HepG2 (cell line): ENCODE data around the gene RNASE12. TPM values are rescaled to one million over a fixed set of nuclear protein-coding genes. Genes with fewer than 3 reads are reported as not detected.
A peak's percentile ranks its signal among the peaks of the same experiment; 100 is the strongest.

Experiments used
- ATF1 ChIP-seq: IDR thresholded peaks from 2 replicates; pipeline ENCODE4 v1.6.1; 2016; ENCODE audit warnings: mild to moderate bottlenecking, control low read depth
- CREB1 ChIP-seq, 2 experiments: fragments of 450-650 bp in 1 of 2; IDR thresholded peaks; 2 replicates each; pipeline ENCODE4 v1.6.1; 2016 to 2017; ENCODE audit warnings: control low read depth in 1 of 2, mild to moderate bottlenecking in 1 of 2, missing compliant biosample characterization in 1 of 2, missing genetic modification characterization in 1 of 2
- KLF9 ChIP-seq: IDR thresholded peaks from 2 replicates; pipeline ENCODE4 v1.6.1; 2016; ENCODE audit warnings: low read depth
- MAFK ChIP-seq, 2 experiments: IDR thresholded peaks in 1 of 2; conservative IDR thresholded peaks in 1 of 2; 2 replicates each; pipeline ENCODE4 v1.6.1; 2011; ENCODE audit warnings: improper control_type of control experiment in 2 of 2, low read length in 2 of 2
- NKX3-1 ChIP-seq: sonication (generic); formaldehyde crosslinking; IDR thresholded peaks from 2 replicates; pipeline ENCODE4 v1.5.0; 2020; ENCODE audit warnings: missing genetic modification reagents
- PHF8 ChIP-seq: sonication (generic); formaldehyde crosslinking; IDR thresholded peaks from 2 replicates; pipeline ENCODE4 v1.5.0; 2020; ENCODE audit warnings: missing genetic modification reagents
- PRDM4 ChIP-seq: sonication (generic); formaldehyde crosslinking; IDR thresholded peaks from 2 replicates; pipeline ENCODE4 v1.9.0; 2021; ENCODE audit warnings: missing genetic modification reagents, borderline replicate concordance
- RAD51 ChIP-seq: fragments of 450-650 bp; IDR thresholded peaks from 2 replicates; pipeline ENCODE4 v1.6.1; 2016; ENCODE audit warnings: borderline replicate concordance
- TBL1XR1 ChIP-seq: fragments of 150-350 bp; IDR thresholded peaks from 2 replicates; pipeline ENCODE4 v1.6.1; 2014; ENCODE audit warnings: borderline replicate concordance, low read length; ENCODE audit not compliant: partially characterized antibody
- ZIK1 ChIP-seq: sonication (generic); formaldehyde crosslinking; IDR thresholded peaks from 2 replicates; pipeline ENCODE4 v1.5.0; 2020; ENCODE audit warnings: mild to moderate bottlenecking, low read depth, missing genetic modification reagents, borderline replicate concordance
- ZNF550 ChIP-seq: sonication (generic); formaldehyde crosslinking; IDR thresholded peaks from 2 replicates; pipeline ENCODE4 v1.4.0; 2020; ENCODE audit warnings: mild to moderate bottlenecking, missing genetic modification reagents, borderline replicate concordance
- ZNF558 ChIP-seq: sonication (generic); formaldehyde crosslinking; IDR thresholded peaks from 2 replicates; pipeline ENCODE4 v1.9.0; 2022; ENCODE audit warnings: mild to moderate bottlenecking, missing genetic modification reagents, borderline replicate concordance
- ZNF784 ChIP-seq: sonication (generic); formaldehyde crosslinking; IDR thresholded peaks from 2 replicates; pipeline ENCODE4 v1.5.1; 2020; ENCODE audit warnings: missing genetic modification reagents, mild to moderate bottlenecking, borderline replicate concordance
- ZNF839 ChIP-seq: sonication (generic); formaldehyde crosslinking; IDR thresholded peaks from 2 replicates; pipeline ENCODE4 v1.4.0; 2020; ENCODE audit warnings: missing genetic modification reagents, mild to moderate bottlenecking, borderline replicate concordance
- polyA plus RNA-seq, 8 experiments: library from polyadenylated mRNA; depleted of rRNA in 3 of 8; stranded (reverse) in 7 of 8; unstranded in 1 of 8; fragments of >200 nt; fragmentation: Illumina TruSeq in 4 of 8; extraction: Trizol in 4 of 8; gene quantifications; 2 replicates each; pipeline versions ENCODE4 v1.2.1 to v1.2.3, GENCODE V29; 2011 to 2016; ENCODE audit warnings: low read depth in 4 of 8, missing spikeins in 1 of 8, mixed read lengths in 1 of 8; ENCODE audit not compliant: insufficient read depth in 1 of 8
- total RNA-seq, 5 experiments: library from RNA; depleted of rRNA; stranded (reverse); fragments of >200 nt; fragmentation: Illumina TruSeq; extraction: Trizol; gene quantifications; 2 replicates each; pipeline ENCODE4 v1.2.3, GENCODE V29; 2016; ENCODE audit warnings: low read depth in 1 of 5
- TF ChIP-seq, protein P1 (sequence below): sonication (generic); formaldehyde crosslinking; conservative IDR thresholded peaks from 2 replicates; pipeline ENCODE4 v1.4.0; 2020; ENCODE audit warnings: mild to moderate bottlenecking, missing genetic modification reagents, moderate library complexity

The RNASE12 gene
- total and polyA plus RNA-seq, 2 of the 13 experiments (the other 11 are each of a cell fraction or from before 2014, with no cell fraction given): not detected

- TF ChIP-seq PRDM4 (CRISPR knock-in tag) (no peak), KLF9 (CRISPR knock-in tag) (no peak), MAFK (conservative IDR thresholded peaks at IDR 0.05 in 1 of 2, IDR thresholded peaks at IDR 0.05 in 1 of 2; ENCODE audit: low read length in 2 of 2) (0 out of 4 replicates have a peak, but pooled peaks have one; percentile 15 to 18), NKX3-1 (CRISPR knock-in tag) (no peak), PHF8 (peak; percentile 44; the same call in 1 of the 2 replicates), TBL1XR1 (peak; percentile 29), ZNF784 (CRISPR knock-in tag) (no peak), ZNF839 (no peak), ZNF558 (CRISPR knock-in tag) (no peak), CREB1 (IDR thresholded peaks at IDR 0.05) (no peak), CREB1 (CRISPR knock-in tag; IDR thresholded peaks at IDR 0.05) (peak; percentile 42; the same call in 1 of the 2 replicates), RAD51 (no peak), ZNF550 (CRISPR knock-in tag) (no peak), ATF1 (CRISPR knock-in tag) (no peak), ZIK1 (CRISPR knock-in tag) (no peak)
- TF ChIP-seq, protein P1, sequence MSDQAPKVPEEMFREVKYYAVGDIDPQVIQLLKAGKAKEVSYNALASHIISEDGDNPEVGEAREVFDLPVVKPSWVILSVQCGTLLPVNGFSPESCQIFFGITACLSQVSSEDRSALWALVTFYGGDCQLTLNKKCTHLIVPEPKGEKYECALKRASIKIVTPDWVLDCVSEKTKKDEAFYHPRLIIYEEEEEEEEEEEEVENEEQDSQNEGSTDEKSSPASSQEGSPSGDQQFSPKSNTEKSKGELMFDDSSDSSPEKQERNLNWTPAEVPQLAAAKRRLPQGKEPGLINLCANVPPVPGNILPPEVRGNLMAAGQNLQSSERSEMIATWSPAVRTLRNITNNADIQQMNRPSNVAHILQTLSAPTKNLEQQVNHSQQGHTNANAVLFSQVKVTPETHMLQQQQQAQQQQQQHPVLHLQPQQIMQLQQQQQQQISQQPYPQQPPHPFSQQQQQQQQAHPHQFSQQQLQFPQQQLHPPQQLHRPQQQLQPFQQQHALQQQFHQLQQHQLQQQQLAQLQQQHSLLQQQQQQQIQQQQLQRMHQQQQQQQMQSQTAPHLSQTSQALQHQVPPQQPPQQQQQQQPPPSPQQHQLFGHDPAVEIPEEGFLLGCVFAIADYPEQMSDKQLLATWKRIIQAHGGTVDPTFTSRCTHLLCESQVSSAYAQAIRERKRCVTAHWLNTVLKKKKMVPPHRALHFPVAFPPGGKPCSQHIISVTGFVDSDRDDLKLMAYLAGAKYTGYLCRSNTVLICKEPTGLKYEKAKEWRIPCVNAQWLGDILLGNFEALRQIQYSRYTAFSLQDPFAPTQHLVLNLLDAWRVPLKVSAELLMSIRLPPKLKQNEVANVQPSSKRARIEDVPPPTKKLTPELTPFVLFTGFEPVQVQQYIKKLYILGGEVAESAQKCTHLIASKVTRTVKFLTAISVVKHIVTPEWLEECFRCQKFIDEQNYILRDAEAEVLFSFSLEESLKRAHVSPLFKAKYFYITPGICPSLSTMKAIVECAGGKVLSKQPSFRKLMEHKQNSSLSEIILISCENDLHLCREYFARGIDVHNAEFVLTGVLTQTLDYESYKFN (CRISPR knock-in tag): peak; percentile 19; the same call in 1 of the 2 replicates
Measured at GRCh38 chr14:20631023-20631879, 40.1 kb upstream of the RNASE12 start (continued).
